ENCODE results near the gene PBX1.

DNA sequence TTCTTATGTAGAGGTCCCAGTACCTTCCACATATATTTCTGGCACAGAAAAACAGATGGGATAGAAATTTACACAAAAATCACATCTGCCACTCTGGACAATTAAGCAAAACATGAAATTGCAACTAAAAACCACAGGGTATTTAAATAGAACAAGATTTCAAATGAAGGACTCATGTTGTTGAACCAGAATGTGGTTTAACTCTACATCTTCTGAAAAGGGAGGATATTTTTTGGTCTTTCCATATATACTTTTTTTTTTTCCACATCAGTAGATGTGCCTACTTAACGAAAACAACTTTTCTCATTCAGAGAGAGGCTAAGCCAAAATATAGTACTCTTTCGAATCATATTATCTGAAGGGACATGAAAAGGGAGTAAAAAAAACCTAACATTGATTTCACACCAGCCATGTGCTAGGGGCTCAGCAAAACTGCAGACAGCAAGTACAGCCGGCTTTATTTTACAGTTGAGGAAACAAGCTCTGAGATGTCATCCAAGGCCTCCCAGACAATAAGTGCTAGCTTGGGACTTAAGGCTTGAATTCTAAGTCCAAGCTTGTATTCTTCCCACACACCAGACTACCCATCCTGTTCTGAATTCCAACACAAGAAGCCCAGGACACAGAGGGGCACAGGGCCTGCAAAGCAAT, 208.9 kb downstream of the PBX1 start:
- TF ChIP-seq CTCF (optimal IDR thresholded peaks at IDR 0.05 in 1 of 3, IDR thresholded peaks at IDR 0.05 in 1 of 3, conservative IDR thresholded peaks at IDR 0.05 in 1 of 3; ENCODE audit: extremely low read depth in 1 of 3, insufficient read depth in 2 of 3, low read length in 3 of 3) (no peak), EZH2 (IDR thresholded peaks at IDR 0.05; ENCODE audit: low read length) (no peak)
